ENCODE results near the gene SDR39U1.

The SDR39U1 gene

DNA sequence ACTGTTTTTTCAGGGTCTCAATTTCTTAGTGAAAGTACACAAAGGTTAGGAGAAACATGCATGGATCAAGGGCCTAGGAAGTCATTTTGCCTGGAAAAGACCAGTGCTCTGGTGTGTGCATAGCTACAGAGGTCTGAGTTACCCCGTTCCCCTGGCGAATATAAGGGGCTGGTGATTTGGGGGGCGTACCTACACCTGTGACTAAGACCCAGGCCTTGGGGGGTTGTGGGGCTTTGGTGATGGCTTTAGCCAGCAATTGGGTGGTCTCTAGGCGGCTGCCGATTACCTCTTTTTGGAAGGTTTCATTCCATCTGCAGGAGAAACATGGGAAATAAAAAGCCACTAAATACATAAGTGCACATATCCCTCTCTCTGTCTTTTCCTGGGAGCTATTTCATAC, 1.1 kb downstream of the SDR39U1 start:
- DNase-seq = no peak

DNA sequence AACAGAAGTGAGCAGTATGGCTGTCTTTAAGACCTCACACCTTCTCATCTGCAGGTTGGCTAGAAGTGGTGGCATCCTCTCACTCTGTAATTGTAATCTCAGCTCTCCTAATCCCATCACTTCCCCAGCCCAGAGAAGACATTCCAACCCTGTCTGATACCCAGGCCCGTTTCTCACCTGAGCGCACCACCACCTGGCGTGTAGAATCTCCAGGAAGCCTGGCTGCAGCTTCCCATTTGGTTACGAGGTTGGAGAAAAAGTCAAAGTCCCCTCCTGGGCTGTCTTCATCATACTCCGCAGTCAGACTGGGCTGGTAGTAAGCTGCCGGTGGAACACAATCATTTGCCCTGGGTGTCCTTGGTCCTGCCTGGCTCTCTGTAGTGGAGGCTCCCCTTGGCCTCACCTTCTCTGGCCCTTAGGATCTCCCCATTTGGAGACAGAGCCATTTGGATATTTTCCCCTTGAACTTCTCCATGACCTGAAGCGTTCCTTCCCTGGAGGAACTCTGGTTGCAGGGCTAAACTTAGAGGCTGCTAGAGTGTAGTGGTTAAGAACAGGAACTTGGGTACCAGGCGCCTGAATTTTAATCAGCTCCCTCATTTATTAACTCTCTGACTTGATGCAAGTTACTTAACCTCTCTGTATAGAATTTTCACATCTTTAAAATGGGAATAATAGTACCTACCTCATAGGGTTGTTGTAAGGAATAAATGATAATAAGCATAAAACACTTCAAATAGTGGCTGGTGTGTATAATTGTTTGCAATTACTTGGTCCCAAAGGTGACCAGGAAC, 1.8 kb downstream of the SDR39U1 start:
- DNase-seq = no peak

DNA sequence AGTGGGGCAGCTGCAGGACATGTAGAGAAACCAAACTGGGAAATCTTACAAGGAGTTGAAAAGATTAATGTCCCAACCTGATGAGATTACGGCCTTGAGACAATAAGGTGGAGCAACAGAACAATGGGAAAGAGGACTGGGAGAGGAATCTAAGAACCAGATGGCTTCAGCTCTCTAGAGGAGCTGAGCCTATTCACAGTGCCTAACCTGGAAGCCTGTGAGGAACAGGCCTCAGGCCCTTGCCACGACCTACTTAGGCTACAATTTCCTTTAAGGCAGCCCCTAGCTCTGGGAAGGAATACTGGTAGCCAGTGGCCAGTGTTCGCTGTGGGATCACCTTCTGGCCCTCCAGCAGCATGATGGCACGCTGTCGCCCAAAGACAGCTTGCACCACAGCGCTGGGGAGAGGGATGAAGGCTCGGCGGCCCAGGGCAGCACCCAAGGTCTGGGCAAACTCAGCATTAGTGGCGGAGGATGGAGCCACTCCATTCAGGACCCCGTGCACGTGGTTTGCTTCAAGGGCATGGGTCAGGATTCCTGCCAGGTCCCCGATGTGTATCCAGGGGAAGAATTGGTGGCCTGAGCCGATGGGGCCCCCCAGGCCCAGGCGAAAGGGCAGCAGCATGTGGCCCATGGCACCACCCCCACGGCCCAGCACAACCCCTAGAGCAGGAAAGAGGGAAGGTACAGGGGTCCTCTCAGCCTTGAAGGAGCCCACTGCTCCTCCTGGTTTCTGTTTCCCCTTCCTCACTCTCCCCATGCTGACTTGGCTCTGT, 2.6 kb downstream of the SDR39U1 start:
- DNase-seq = no peak

DNA sequence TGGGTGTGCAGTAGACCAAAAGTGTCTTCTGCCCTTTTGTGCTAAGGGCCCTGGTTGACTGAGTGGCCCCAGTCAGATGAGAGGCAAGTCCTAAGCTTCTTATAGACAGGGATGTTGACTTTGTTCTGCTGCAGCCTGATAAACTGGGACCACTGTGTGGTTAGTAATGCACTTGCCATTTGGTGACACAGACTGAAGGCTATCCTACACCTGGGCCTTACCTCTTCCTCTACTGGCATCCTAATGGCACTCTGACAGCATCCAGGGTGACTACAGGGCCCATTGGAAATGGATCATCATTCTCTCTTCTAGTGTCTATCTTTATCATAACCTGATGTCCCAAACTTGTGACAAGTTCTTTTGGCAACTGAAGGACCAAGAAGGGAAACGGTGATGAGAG, 3.3 kb downstream of the SDR39U1 start:
- DNase-seq = no peak

DNA sequence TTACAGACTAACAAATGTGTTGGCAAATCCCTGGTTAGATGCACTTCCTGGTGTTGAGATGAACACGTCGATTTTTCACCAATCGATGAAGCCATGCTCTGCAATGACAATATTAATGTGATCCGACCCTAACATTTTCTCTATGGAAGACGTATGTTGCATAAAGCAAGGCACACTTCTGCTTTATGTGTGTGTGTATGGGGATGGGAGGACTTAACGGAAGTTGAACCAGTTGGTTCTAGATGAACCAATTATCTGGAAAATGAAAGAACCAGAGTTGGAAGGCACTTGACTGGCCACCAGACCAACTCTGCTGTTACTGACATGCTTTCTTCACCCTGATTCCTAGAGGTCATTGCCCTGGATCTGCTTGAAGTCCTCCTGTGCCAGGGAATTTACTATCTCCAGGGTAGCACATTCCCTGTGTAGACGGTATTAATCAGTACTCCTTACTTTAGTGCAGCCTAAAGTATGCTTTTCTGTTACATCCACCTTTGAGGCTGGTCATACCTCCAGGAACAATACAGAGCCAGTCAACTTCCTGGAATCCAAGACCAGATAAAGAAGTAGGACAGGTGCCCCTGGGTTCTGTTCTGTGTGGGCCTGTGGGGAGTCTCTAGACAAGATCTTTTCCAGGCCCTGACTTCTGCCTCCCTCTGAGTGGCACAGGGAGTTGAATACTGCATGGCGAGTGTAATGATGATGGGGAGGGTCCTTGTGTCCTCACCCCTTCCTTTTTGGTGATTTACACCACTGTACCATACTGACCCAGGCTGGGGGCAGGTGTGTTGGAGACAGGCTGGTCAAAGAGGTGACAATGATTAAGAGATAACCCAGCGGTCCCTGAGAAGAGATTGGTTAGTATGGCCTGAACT, 4.1 kb downstream of the SDR39U1 start:
- DNase-seq = no peak

DNA sequence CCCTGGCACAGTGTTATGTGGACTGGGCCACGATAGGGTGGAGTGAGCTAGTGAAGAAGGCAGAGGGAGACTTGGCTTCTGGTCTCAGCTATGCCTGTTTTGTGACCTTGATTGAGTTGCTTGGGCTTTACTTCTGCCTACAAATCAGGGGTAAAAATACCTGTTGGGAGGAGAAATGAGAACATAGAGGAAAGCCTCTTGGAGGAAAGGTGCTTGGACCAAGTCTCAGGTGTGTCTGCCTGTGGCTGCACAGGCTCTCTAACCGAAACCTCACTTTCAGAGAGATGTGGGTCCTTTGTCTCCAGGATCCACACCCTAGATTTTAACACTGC, 4.9 kb downstream of the SDR39U1 start:
- no peak for DNase-seq

DNA sequence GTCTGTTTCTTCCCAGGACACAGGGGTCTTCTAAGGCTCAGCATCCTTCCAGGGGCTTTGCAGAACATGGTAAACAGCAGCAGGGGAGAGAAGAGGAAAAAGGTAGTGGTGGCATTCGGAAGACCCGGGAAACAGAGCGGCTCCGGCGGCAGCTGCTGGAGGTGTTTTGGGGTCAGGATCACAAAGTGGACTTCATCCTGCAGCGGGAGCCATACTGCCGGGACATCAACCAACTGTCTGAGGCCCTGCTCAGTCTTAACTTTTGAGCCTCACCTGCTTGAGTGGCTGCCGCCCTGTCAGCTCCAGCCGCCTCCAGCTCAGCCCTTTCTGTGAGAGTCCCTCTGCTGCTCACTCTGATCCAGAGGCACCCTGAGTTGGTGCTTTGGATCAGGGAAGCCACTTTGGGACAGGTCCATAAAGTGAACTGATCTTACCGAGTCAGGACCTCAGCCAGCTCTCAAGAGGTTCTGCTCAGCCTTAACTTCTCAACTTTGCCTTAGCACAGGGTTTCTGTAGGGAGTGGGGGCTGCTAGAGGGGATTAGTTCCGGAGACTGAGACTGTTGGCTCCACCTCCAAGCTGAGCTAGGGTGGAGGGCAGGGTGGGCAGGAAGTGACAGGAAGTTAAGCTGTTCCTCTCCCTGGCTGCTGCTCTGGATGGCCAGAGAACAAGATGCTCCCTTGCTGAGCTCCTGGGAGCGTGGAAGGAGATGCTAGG, 5.4 kb downstream of the SDR39U1 start:
- DNase-seq = no peak

DNA sequence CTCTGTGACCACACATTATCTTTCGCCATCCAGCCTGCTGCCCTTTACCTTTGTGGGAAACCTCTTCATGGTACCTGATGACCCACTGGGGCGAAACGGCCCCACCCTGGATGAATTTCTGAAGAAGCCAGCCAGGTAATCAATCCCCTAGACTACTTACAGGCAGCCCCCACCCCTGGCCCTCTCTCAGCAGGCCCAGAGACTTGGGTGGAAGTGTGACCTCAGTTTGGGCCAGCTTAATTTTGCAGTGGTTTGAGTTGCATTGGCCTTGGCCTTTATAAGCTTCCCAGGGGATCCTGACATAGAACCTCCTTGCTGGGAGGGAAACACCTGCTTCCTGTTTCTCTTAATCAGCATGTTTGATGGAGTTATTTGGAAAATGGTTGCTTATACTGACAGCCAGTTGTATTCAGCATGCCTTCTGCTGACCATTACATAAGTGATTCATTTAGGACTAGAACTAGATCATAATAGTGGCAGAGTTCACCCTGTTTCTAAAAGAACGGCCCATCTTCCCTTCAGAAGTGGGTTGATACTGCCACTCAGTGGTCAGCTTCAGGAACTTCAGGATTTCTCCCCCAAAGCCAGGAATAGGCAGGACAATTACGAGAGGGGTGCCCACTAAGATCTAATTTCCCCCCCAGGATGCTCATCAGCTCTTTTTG, 6.1 kb downstream of the SDR39U1 start:
- DNase-seq = peak; percentile 15

DNA sequence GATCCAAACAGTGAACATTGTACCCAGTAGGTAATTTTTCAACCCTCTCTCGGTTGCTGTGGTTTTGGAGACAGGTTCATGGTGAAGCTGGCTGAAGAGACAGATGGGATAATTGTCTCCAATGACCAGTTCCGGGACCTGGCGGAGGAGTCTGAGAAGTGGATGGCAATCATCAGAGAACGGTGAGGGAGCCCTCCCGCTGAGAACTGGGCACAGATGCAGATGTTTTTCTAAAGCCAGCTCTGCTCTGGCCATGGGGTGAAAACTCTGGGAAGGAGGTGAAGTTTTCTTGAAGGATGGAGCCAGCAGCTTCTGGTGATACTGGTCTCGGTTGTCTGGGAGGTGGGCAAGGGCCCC, 6.6 kb downstream of the SDR39U1 start:
- no peak for DNase-seq

DNA sequence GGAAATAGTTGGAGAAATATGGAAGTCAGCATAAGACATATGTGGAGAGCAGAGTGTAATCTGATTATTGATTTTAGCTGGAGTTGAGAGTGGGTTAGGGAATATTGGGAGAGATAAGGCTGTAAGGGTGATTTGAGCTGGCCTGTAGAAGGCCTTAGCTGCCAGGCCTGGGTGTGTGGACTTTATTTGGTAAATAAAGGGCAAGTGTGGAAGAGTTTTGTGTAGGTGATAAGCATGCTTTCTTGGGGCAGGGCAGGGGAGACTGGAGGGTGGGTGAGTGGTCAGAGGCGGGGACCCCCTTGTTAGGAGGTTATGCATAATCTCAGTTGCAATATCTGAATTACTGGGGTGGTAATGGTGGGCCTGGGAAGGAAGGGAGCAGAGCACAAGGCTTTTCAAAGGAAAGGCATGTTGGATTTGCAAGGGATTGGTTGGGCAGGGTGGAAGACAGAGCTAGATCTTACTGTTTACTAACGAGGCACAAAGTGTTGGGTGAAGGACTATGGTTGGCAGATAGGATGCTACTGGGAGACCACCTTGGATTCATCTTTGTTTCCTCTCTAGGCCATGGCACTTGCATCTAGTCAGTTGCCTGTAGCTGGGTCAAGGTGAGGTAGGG, 7.3 kb downstream of the SDR39U1 start:
- DNase-seq = no peak

DNA sequence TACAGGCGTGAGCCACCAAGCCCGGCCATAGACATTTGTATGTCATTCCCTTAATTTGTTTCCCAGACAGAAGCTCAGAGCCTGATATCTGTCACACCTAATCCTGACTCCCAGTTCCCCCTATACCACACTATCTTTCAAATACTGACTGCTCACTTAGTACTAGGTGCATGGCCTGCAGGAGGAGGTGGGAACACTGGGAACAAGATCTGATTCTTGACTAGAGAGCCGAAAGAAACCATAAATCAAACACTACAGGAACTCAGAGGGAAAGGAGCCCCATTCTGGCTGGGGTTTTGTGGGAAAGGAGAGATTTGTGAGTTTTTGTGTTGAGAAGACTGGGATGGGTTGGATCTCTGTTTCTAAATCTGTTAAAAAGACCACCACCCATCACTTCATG, 7.9 kb downstream of the SDR39U1 start:
- no peak for DNase-seq

DNA sequence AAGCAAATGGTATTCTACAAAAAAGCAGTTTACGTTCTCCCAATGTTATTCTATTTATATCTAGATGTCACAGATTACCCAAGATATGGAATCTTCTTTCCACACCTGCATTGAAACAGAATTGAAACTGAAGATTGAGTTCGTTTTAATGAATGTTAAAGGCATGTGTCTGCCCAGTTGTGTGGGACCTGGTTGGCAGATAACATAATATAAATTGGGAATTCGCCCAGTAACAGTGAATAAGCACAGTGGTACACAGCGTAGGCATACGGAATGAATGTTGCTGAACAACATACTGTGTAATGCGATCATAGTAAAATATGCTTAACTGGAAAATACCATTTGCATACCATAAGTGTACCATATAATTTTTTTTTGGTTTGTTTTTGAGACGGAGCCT, 8.5 kb downstream of the SDR39U1 start:
- no peak for DNase-seq

DNA sequence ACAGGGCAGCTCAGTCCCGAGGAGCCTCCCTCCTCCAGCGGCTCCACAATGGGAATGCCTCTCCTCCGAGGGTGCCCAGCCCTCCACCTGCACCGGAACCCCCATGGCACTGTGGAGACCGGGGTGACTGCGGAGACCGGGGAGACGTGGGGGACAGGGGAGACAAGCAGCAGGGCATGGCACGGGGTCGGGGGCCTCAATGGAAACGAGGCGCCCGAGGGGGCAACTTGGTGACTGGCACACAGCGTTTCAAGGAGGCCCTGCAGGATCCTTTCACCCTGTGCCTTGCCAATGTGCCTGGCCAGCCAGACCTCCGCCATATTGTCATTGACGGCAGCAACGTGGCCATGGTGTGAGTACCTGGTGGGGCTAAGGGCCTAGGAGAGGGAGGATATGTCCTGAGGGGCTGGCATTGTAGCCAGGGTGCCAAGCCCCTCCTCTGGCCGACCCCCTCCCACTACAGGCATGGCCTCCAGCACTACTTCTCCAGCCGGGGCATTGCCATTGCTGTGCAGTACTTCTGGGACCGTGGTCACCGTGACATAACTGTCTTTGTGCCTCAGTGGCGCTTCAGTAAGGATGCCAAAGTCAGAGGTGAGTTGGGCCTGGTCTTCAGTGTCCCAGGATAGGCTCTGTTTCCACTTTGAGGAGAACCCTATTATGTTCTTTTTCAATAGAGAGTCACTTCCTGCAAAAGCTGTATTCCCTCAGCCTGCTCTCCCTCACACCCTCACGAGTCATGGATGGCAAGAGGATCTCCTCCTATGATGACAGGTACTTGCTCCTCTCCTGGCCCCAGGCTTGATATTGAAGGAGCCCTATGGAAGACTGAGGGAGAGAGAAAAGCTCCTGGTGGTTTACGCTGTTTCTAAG, 10.1 kb downstream of the SDR39U1 start:
- no peak for DNase-seq

DNA sequence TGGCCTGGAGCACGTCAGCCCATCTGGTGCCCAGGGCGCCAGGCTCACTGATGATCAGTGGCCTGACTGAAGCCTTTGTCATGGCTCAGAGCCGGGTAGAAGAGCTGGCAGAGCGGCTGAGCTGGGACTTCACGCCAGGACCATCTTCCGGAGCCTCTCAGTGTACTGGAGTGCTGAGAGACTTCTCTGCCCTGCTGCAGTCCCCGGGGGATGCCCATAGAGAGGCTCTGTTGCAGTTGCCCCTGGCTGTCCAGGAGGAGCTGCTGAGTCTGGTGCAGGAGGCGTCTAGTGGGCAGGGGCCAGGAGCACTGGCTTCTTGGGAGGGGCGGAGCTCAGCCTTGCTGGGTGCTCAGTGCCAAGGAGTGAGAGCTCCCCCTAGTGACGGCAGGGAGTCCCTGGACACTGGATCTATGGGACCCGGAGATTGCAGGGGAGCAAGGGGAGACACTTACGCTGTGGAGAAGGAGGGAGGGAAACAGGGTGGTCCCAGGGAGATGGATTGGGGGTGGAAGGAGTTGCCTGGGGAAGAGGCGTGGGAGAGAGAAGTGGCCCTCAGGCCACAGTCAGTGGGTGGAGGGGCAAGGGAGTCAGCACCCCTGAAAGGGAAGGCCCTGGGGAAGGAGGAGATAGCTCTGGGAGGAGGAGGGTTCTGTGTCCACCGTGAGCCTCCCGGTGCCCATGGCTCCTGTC, 10.9 kb downstream of the SDR39U1 start:
- peak; percentile 88 for DNase-seq

DNA sequence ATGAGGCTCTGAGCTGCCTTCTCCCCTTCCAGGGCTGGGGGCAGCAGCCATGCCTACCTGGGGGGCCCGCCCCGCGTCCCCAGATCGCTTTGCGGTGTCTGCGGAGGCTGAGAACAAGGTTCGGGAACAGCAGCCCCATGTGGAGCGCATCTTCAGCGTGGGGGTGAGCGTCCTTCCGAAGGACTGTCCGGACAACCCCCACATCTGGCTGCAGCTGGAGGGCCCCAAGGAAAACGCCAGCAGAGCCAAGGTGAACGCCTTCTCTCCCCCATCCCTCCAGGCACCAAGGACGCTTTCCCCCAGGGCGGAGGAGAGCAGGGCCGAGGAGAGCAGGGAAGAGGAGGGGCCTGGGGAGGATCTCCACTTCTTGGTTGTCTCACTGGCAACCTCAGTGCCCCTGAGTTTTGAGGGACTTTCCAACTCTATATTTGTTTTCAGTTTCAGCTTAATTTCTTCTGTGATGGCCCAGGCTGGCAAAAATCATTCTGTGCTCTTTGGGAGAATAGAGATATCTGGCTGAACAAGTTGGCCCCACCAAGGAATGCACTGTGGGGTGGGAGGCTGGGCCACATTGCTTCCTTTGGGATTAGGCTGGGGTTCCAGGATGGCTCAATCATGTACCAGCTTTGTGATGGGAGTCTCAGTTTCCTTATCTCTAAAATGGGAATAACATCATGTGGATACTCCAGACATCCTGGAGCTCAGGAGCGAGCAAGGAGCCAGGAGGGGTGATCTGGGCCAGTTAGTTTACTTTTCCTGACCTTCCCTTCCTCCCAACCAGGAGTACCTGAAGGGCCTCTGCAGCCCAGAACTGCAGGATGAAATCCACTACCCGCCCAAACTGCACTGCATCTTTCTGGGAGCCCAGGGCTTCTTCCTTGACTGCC, 11.7 kb downstream of the SDR39U1 start:
- DNase-seq = peak; percentile 72

DNA sequence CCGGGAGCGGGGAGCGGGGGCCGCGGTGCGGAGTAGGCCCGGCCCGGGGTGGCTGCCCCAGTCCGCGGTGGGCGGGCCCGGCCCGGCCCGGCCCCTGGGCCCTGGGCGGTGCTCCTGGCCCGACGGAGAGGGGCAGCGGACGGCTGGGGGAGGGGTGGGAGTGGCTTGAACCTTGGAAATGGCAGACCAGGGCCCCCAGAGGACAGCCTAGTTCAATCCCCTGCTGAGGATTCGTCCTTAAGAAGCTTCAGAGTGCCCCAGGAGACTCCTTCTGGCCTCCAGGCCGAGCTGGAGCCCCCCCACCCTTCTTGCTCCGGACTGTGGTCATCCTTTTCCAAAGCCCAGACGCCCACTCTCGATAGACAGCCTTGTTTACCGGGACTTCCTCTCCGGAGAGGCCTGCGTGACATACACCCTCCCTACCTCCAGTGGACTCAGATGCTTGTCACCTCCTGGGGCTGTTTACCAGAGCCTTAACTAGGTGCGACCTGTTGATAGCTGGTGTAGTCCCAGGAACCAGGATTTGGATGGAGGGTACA, 12.4 kb downstream of the SDR39U1 start:
- DNase-seq = peak; percentile 61

DNA sequence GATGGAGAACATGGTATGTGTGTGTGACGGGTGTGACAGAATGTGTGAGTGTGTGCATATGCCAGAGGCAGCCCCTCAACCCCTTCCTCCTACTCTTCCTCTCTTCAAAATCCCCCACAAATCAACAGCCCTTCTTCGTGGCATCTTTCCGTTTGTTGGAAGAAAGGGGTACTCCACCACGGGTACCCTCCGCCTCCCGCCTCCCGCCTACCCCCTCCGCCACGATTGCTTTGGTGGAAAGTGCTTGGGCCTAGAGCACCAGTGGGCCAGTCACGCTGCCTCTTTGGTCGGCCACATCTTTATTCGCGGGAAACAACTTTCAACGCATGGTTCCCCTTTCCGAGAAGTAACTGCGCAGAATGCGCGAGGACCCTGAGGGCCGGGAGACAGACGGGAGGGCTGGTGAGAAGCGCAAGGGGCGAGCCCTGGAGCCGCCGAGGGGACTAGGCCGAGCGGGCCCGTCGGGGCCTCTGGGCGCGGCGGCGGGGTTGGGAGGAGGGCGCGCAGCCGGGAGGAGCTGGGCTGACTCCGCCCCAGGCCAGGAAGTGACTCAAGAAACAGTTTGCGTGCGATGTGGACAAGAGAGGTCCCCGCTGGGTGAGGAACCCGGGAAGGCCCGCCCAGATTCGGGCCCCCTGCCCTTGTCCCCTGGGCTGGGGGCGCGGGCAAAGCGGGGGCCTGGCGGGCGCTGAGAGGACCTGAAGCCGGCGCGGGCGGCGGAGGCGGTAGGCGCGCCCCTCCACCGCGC, 13.0 kb downstream of the SDR39U1 start, which contains the start of the genes CBLN3 and KHNYN:
TSS of gene CBLN3 (minus strand) at position 274 of the 748 bp plus-strand sequence. CDS start 614 bp downstream, outside the sequence.
TSS of gene KHNYN (plus strand) at position 560 of the 748 bp plus-strand sequence. CDS start 777 bp downstream, outside the sequence.
- peak; percentile 89 for DNase-seq

Data from stimulated activated naive CD4-positive, alpha-beta T cell treated with Interleukin-2 at 50 U/mL for 16 hours (primary cell).